ENCODE results near the gene PLXNA2.

- TF ChIP-seq POLR2AphosphoS5 (IDR thresholded peaks at IDR 0.05; ENCODE audit: insufficient read depth in 1 of 2, low read depth in 1 of 2) (no peak), POLR2A (IDR thresholded peaks at IDR 0.05) (no peak)
Measured at GRCh38 chr1:208003241-208003640, 240.9 kb downstream of the PLXNA2 start.

Data from vagina (tissue), 2 donors.